Measurements from ENCODE around the gene ATF6B.
"Not testable (repeated sequence)": the region's sequence is repeated elsewhere in the genome, so short reads cannot be mapped to it uniquely, and the experiment has no call there.

GRCh38 chr6:32068315-32068714 lies 59.7 kb downstream of the ATF6B start:
- TF ChIP-seq TAF1, POU2F2, SPI1, POLR2A (IDR thresholded peaks at IDR 0.05; ENCODE audit: low read depth, low read length): not testable (repeated sequence)
